SK-N-MC (cell line): ENCODE measurements around the gene LY86.

Experiments
- EZH2 ChIP-seq: fragments of 200-600 bp; sonication (generic); IDR thresholded peaks from one replicate; pipeline ENCODE4 v1.6.1; 2017; ENCODE audit warnings: antibody characterized with exemption
- FOXP2 ChIP-seq: optimal IDR thresholded peaks from 2 replicates; pipeline ENCODE3; 2011; ENCODE audit warnings: mild to moderate bottlenecking, moderate library complexity; ENCODE audit not compliant: insufficient read depth; ENCODE audit errors: extremely low read length, control extremely low read depth
- POLR2AphosphoS5 ChIP-seq: IDR thresholded peaks from 2 replicates; pipeline ENCODE4 v1.6.1; 2012; ENCODE audit warnings: mild to moderate bottlenecking, low read depth, low read length, borderline replicate concordance

DNA sequence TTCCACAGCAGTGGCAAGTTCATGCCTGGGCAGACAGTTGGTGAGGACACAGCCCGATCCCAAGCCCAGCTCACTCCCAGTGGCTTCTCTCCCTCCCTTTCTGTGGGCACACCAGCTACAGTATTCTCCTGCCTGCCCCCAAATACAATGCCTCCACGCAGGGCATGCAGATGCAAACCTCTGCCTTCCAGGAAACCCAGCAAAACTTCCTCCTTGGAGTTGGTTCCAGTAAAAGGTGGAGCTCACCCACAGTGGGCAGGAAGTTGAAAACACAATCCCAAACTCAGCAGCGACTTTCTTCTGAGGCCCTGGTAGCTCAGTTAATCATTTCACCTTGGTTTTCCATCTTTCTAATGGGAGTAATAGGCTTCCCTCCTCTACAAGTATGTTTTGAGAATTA, 93.7 kb downstream of the LY86 start:
- TF ChIP-seq POLR2AphosphoS5 (no peak), EZH2 (no peak), FOXP2 (no peak)
